ENCODE results near the gene GUCY2C. TPM values are rescaled to one million over a fixed set of nuclear protein-coding genes. Genes with fewer than 3 reads are reported as not detected.
A peak's percentile ranks its signal among the peaks of the same experiment; 100 is the strongest.
"Not testable (repeated sequence)": the region's sequence is repeated elsewhere in the genome, so short reads cannot be mapped to it uniquely, and the experiment has no call there.

The GUCY2C gene
- total RNA-seq, result 0.12 TPM

GRCh38 chr12:14696265-14696741 lies at the start of gene GUCY2C:
TSS of gene GUCY2C (minus strand) at chr12:14696599. CDS start at chr12:14696448, 151 bp downstream.
- DNase-seq (ENCODE audit: low spot score), result no peak

GRCh38 chr12:14743061-14743460 lies 46.7 kb upstream of the GUCY2C start:
- no peak for DNase-seq (ENCODE audit: low spot score)

GRCh38 chr12:14741942-14742341 lies 45.5 kb upstream of the GUCY2C start:
- DNase-seq (ENCODE audit: low spot score), result no peak

- DNase-seq (ENCODE audit: low spot score), result no peak
Measured at GRCh38 chr12:14741153-14741552, 44.8 kb upstream of the GUCY2C start.

GRCh38 chr12:14736441-14736840 lies 40.0 kb upstream of the GUCY2C start:
- DNase-seq (ENCODE audit: low spot score), result not testable (repeated sequence)

GRCh38 chr12:14731821-14732220 lies 35.4 kb upstream of the GUCY2C start:
- no peak for DNase-seq (ENCODE audit: low spot score)

- DNase-seq (ENCODE audit: low spot score), result no peak
Measured at GRCh38 chr12:14729586-14729985, 33.2 kb upstream of the GUCY2C start.

- DNase-seq (ENCODE audit: low spot score), result peak; percentile 60
Measured at GRCh38 chr12:14723763-14724162, 27.4 kb upstream of the GUCY2C start.

- DNase-seq (ENCODE audit: low spot score), result peak; percentile 46
Measured at GRCh38 chr12:14716848-14717444, 20.5 kb upstream of the GUCY2C start.

- no peak for DNase-seq (ENCODE audit: low spot score)
Measured at GRCh38 chr12:14714437-14714836, 18.0 kb upstream of the GUCY2C start.

GRCh38 chr12:14710632-14711320 lies 14.4 kb upstream of the GUCY2C start:
- no peak for DNase-seq (ENCODE audit: low spot score)

- DNase-seq (ENCODE audit: low spot score), result no peak
Measured at GRCh38 chr12:14701809-14702568, 5.6 kb upstream of the GUCY2C start.

GRCh38 chr12:14700935-14701334 lies 4.5 kb upstream of the GUCY2C start:
- DNase-seq (ENCODE audit: low spot score), result no peak

GRCh38 chr12:14699923-14700322 lies 3.5 kb upstream of the GUCY2C start:
- DNase-seq (ENCODE audit: low spot score), result no peak

- no peak for DNase-seq (ENCODE audit: low spot score)
Measured at GRCh38 chr12:14698555-14698954, 2.2 kb upstream of the GUCY2C start.

- no peak for DNase-seq (ENCODE audit: low spot score)
Measured at GRCh38 chr12:14695715-14696141, 671 bp downstream of the GUCY2C start.

- no peak for DNase-seq (ENCODE audit: low spot score)
Measured at GRCh38 chr12:14694970-14695369, 1.4 kb downstream of the GUCY2C start.

GRCh38 chr12:14694145-14694714 lies 2.2 kb downstream of the GUCY2C start:
- DNase-seq (ENCODE audit: low spot score), result no peak

GRCh38 chr12:14693116-14693515 lies 3.3 kb downstream of the GUCY2C start:
- DNase-seq (ENCODE audit: low spot score), result no peak

GRCh38 chr12:14691560-14691959 lies 4.8 kb downstream of the GUCY2C start:
- DNase-seq (ENCODE audit: low spot score), result peak; percentile 61

- no peak for DNase-seq (ENCODE audit: low spot score)
Measured at GRCh38 chr12:14689996-14690395, 6.4 kb downstream of the GUCY2C start.

GRCh38 chr12:14689144-14689543 lies 7.3 kb downstream of the GUCY2C start:
- no peak for DNase-seq (ENCODE audit: low spot score)
